ENCODE measurements around the gene PELI2. TPM values are rescaled to one million over a fixed set of nuclear protein-coding genes. Genes with fewer than 3 reads are reported as not detected.
"Not testable (repeated sequence)": the region's sequence is repeated elsewhere in the genome, so short reads cannot be mapped to it uniquely, and the experiment has no call there.

The PELI2 gene
- total RNA-seq, 1 experiment from 2014 or later = 9.3 TPM

GRCh38 chr14:56166579-56166978 is 48.4 kb downstream of the PELI2 start:
- DNase-seq = not testable (repeated sequence)

DNA sequence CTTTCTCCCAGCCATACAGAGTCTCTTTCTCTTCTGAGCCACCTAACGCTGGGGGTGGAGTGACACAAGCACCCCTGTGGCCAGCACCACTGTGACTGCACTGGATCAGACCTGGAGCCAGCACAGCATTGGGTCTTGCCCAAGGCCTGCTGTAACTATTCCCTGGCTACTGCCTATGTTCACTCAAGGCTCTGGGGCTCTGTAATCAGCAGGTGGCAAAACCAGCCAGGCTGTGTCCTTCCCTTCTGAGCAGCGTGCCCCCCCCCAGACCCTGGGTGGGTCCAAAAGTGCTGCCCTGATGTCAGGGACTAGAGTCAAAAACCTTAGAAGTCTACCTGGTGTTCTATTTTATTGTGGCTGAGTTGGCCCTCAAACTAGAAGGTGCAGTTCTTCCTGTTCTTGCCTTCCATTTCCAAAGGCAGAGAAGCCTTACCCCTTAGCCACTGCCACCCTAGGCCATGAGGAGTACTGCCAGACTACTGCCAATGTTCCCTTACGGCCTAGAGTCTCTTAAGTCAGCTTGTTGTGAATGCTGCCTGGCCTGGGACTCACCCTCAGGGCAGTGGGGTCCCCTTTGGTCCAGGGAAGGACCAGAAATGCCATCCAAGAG is 49.9 kb downstream of the PELI2 start:
- no peak for DNase-seq
- H3K27ac ChIP-seq = no peak overlapping the region
- no peaks in the 10 kb centered on the region for H3K27me3 ChIP-seq
- H3K4me3 ChIP-seq = no peak overlapping the region
- no peaks in the 10 kb centered on the region for H3K36me3 ChIP-seq
- peaks cover 8% of the 10 kb centered on the region; the same call in 1 of the 2 replicates for H3K9me3 ChIP-seq (replicated peaks)
- peaks cover 8% of the 10 kb centered on the region; the same call in 1 of the 2 replicates for H3K4me1 ChIP-seq

More at GRCh38 chr14:56166579-56166978, 48.4 kb downstream of the PELI2 start:
- not testable (repeated sequence) for H3K27me3 ChIP-seq; H3K36me3 ChIP-seq; H3K4me3 ChIP-seq; H3K9me3 ChIP-seq (replicated peaks); H3K27ac ChIP-seq; H3K4me1 ChIP-seq

DNA sequence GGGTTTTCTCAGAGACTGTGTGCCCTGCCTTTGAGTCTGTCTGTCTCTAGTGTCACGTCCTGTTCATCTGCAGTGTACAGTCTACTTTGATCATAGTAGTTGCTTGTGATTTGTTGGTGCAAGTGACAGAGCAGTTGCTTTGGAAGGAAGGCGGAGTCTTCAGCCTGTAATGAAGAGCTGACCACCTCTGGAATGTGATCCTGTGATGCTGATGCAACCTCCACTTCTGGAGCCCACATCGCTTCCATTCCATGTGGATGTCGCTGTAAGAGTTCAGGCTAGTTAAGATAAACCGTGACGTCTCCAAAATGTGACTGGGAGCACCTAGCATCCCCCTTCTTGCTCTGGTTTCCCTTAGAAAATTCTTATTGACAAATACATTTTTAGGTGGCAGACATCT is 51.8 kb downstream of the PELI2 start:
- H3K27ac ChIP-seq = no peak overlapping the region
- no peaks in the 10 kb centered on the region for H3K36me3 ChIP-seq
- H3K9me3 ChIP-seq (replicated peaks) = 0 out of 2 replicates have a peak, but pooled peaks cover 7% of the 10 kb centered on the region
- H3K27me3 ChIP-seq = no peaks in the 10 kb centered on the region
- no peak overlapping the region for H3K4me3 ChIP-seq
- no peak for DNase-seq
- peaks cover 8% of the 10 kb centered on the region; the same call in 1 of the 2 replicates for H3K4me1 ChIP-seq

GRCh38 chr14:56170877-56171422 is 52.7 kb downstream of the PELI2 start:
- H3K27me3 ChIP-seq = no peaks in the 10 kb centered on the region
- no peaks in the 10 kb centered on the region for H3K36me3 ChIP-seq
- H3K4me3 ChIP-seq = no peak overlapping the region
- peaks cover 8% of the 10 kb centered on the region; the same call in 1 of the 2 replicates for H3K4me1 ChIP-seq
- DNase-seq = no peak
- no peak overlapping the region for H3K27ac ChIP-seq
- 0 out of 2 replicates have a peak, but pooled peaks cover 2% of the 10 kb centered on the region for H3K9me3 ChIP-seq (replicated peaks)

DNA sequence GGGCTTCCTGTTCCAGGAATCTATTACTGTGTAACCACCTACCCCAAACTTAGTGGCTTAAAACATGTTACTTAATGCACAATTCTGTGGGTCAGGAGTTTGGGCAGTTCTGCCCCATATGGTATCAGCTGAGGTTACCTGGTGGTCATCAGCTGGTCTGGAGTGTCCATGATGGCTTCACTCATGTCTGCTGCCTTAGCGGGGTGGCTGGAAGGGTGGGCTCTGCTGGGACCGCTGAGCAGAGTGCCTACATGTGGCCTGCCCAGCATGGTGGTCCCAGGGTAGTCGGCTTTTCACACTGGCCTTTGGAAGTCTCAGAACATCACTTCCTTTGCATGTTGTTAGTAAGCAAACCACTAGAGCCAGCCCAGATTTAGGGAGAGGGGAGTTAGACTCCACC is 53.9 kb downstream of the PELI2 start:
- H3K27ac ChIP-seq = no peak overlapping the region
- DNase-seq = no peak
- H3K27me3 ChIP-seq = no peaks in the 10 kb centered on the region
- H3K9me3 ChIP-seq (replicated peaks) = no peaks in the 10 kb centered on the region
- H3K4me3 ChIP-seq = no peak overlapping the region
- no peaks in the 10 kb centered on the region for H3K36me3 ChIP-seq
- H3K4me1 ChIP-seq = peaks cover 8% of the 10 kb centered on the region; the same call in 1 of the 2 replicates

GRCh38 chr14:56172571-56172971 is 54.4 kb downstream of the PELI2 start:
- no peaks in the 10 kb centered on the region for H3K36me3 ChIP-seq
- H3K9me3 ChIP-seq (replicated peaks) = no peaks in the 10 kb centered on the region
- no peak overlapping the region for H3K27ac ChIP-seq
- no peak for DNase-seq
- peaks cover 8% of the 10 kb centered on the region; the same call in 1 of the 2 replicates for H3K4me1 ChIP-seq
- no peaks in the 10 kb centered on the region for H3K27me3 ChIP-seq
- no peak overlapping the region for H3K4me3 ChIP-seq

DNA sequence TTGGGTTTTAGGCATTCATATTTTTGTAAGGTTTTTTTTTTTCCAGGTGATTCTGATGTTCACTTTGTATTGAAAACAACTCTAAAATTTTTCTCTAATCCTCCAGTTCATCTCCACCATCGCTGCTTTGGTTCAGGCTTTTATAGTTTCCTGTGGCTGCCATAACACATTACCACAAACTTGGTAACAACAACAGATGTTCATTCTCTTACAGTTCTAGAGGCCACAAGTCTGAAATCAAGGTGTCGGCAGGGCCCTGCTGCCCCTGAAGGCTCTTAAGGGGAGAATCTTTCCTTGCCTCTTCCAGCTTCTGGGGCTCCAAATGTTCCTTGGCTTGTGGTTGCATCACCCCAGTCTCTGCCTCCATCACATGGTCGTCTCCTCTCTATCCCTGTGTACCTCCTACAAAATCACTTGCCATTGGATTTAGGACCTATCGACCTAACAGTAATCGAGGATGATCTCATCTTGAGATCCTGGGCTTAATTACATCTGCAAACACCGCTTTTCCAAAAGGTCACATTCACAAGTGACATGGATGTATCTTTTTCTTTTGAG is 55.2 kb downstream of the PELI2 start:
- Histone ChIP-seq H3K27ac (no peak overlapping the region), H3K4me1 (peaks cover 8% of the 10 kb centered on the region; the same call in 1 of the 2 replicates), H3K9me3 (replicated peaks) (no peaks in the 10 kb centered on the region), H3K4me3 (no peak overlapping the region), H3K36me3 (no peaks in the 10 kb centered on the region), H3K27me3 (no peaks in the 10 kb centered on the region)
- no peak for DNase-seq

- Histone ChIP-seq H3K27ac (no peak overlapping the region), H3K27me3 (no peaks in the 10 kb centered on the region), H3K36me3 (no peaks in the 10 kb centered on the region), H3K4me3 (no peak overlapping the region), H3K4me1 (peaks cover 8% of the 10 kb centered on the region; the same call in 1 of the 2 replicates), H3K9me3 (replicated peaks) (no peaks in the 10 kb centered on the region)
- DNase-seq = no peak
Observed at GRCh38 chr14:56175773-56176172, 57.6 kb downstream of the PELI2 start.

DNA sequence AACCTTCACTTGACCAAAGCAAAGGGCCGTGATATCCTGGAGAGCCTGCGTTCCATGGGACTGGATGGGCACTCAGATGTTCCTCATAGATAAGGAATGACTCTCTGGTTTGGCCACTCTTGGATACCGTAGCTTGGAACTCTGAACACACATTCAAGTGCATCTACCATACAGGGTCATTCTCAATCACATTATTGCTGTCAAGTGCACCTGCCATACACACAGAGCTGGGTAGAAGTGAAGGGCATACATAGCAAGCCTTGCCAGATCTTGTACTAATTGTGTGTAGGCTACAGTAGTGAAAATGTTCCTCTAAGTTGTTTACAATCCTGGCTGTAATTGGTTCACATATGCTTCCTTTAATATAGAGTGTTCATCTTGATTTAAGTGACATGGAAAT is 58.3 kb downstream of the PELI2 start:
- Histone ChIP-seq H3K27me3 (no peaks in the 10 kb centered on the region), H3K4me3 (no peak overlapping the region), H3K9me3 (replicated peaks) (no peaks in the 10 kb centered on the region), H3K27ac (no peak overlapping the region), H3K36me3 (no peaks in the 10 kb centered on the region), H3K4me1 (peaks cover 8% of the 10 kb centered on the region; the same call in 1 of the 2 replicates)
- no peak for DNase-seq

- Histone ChIP-seq H3K4me1 (peaks cover 8% of the 10 kb centered on the region; the same call in 1 of the 2 replicates), H3K27ac (no peak overlapping the region), H3K4me3 (no peak overlapping the region), H3K27me3 (no peaks in the 10 kb centered on the region), H3K9me3 (replicated peaks) (no peaks in the 10 kb centered on the region), H3K36me3 (no peaks in the 10 kb centered on the region)
- no peak for DNase-seq
Observed at GRCh38 chr14:56177036-56177435, 58.8 kb downstream of the PELI2 start.

GRCh38 chr14:56180754-56181542 is 62.7 kb downstream of the PELI2 start:
- Histone ChIP-seq H3K9me3 (replicated peaks) (no peaks in the 10 kb centered on the region), H3K27me3 (no peaks in the 10 kb centered on the region), H3K4me3 (no peak overlapping the region), H3K36me3 (no peaks in the 10 kb centered on the region), H3K27ac (no peak overlapping the region), H3K4me1 (no peaks in the 10 kb centered on the region)
- no peak for DNase-seq

GRCh38 chr14:56181681-56182085 is 63.5 kb downstream of the PELI2 start:
- H3K4me3 ChIP-seq = no peak overlapping the region
- H3K27me3 ChIP-seq = no peaks in the 10 kb centered on the region
- H3K36me3 ChIP-seq = no peaks in the 10 kb centered on the region
- no peaks in the 10 kb centered on the region for H3K9me3 ChIP-seq (replicated peaks)
- no peaks in the 10 kb centered on the region for H3K4me1 ChIP-seq
- H3K27ac ChIP-seq = no peak overlapping the region
- DNase-seq = no peak

- H3K36me3 ChIP-seq = no peaks in the 10 kb centered on the region
- no peak overlapping the region for H3K4me3 ChIP-seq
- no peak overlapping the region for H3K27ac ChIP-seq
- H3K4me1 ChIP-seq = no peaks in the 10 kb centered on the region
- H3K9me3 ChIP-seq (replicated peaks) = no peaks in the 10 kb centered on the region
- H3K27me3 ChIP-seq = no peaks in the 10 kb centered on the region
- DNase-seq = no peak
Observed at GRCh38 chr14:56182410-56182809, 64.2 kb downstream of the PELI2 start.

DNA sequence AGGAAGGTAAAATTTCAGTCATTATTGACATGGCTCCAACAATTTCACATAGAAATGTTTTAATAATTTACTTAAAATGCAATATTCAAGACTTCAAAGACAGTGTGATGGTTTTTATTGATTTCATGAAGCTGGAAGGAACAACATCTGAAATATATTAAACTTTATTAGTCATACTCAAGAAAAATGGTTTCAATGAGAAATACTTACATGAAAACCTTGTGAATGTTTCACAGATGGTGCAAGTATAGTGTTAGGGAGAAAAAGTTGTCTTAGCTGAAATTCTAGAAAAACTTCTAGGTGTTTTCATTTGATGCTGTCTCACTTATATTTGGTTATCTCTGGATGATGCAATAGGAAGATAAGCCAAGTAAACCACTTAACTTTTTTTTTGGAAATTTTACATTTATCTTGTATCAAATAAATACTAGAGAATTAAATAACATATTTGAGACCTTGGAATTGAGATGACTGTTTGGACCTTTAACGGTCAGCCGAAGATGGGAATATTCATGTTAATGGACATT is 65.5 kb downstream of the PELI2 start:
- no peak overlapping the region for H3K27ac ChIP-seq
- no peaks in the 10 kb centered on the region for H3K9me3 ChIP-seq (replicated peaks)
- H3K36me3 ChIP-seq = no peaks in the 10 kb centered on the region
- no peaks in the 10 kb centered on the region for H3K27me3 ChIP-seq
- no peak overlapping the region for H3K4me3 ChIP-seq
- no peaks in the 10 kb centered on the region for H3K4me1 ChIP-seq
- no peak for DNase-seq

DNA sequence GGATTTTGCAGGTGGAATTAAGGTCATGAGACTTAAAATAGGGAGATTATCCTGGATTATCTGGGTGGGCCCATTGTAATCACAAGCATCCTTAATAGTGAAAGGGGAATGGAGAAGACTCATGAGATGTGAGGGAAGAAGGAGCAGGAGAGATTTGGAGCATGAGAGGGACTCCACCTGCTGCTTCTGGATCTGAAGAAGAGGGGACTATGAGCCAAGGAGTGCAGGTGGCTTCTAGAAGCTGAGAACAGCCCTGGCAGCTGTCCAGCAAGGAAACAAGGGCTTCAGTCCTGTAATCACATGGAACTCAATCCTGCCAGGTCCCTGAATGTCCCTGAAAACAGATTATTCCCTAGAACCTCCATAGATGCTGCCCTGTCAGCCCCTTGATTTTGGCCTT is 67.8 kb downstream of the PELI2 start:
- Histone ChIP-seq H3K4me3 (no peak overlapping the region), H3K36me3 (no peaks in the 10 kb centered on the region), H3K9me3 (replicated peaks) (no peaks in the 10 kb centered on the region), H3K27ac (no peak overlapping the region), H3K4me1 (no peaks in the 10 kb centered on the region), H3K27me3 (no peaks in the 10 kb centered on the region)
- no peak for DNase-seq

Data from SJCRH30 (cell line).